NCI-H1092 treated with DMSO at 0.1 percent for 48 hours (cell line): ENCODE results near the gene LRIG3.
"Not testable (repeated sequence)": the region's sequence is repeated elsewhere in the genome, so short reads cannot be mapped to it uniquely, and the experiment has no call there.

Source experiments
- DNase-seq: peaks from one replicate; lab custom pipeline; 2025; lab: John Stamatoyannopoulos, UW

The LRIG3 gene

GRCh38 chr12:58860056-58860787 lies 60.1 kb downstream of the LRIG3 start:
- no peak for DNase-seq

- DNase-seq: no peak
Observed at GRCh38 chr12:58858030-58858429, 62.3 kb downstream of the LRIG3 start.

GRCh38 chr12:58857206-58857605 lies 63.1 kb downstream of the LRIG3 start:
- not testable (repeated sequence) for DNase-seq

DNA sequence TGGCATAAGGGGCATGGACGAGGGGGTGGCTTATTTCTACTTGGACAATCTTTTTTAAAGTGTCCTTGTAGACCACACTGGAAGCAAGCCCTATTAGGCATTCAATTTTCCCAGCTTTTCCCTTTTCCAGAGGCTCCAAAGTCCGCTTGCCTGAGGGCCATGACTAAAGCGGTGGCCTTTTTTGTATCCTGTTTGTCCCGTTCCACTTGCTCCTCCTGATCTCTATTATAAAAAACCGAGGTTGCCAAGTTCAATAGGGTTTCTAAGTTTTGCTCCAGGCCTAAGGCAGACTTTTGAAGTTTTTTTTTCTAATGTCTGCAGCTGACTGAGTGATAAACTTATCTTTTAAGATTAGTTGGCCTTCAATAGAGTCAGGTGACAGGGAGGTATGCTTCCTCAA lies 64.7 kb downstream of the LRIG3 start:
- DNase-seq: not testable (repeated sequence)

DNA sequence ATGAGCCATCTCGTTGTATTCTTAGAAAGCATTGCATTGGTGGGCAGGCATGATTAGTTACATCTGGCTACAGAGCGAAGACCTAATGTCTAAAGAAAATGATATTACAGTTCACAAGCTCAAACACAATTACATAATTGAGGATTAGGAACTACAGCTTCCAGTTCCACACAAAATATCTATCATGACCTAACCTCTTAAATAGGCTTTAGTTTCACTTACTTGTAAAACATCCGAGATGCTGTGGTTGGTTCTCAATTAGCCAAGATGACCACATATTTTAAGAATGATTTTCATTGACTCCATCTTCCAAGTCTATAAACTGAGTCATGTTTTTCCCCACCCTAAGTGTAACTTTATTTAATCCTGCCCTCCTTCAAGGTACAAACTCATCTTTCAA lies 69.5 kb downstream of the LRIG3 start:
- no peak for DNase-seq

DNA sequence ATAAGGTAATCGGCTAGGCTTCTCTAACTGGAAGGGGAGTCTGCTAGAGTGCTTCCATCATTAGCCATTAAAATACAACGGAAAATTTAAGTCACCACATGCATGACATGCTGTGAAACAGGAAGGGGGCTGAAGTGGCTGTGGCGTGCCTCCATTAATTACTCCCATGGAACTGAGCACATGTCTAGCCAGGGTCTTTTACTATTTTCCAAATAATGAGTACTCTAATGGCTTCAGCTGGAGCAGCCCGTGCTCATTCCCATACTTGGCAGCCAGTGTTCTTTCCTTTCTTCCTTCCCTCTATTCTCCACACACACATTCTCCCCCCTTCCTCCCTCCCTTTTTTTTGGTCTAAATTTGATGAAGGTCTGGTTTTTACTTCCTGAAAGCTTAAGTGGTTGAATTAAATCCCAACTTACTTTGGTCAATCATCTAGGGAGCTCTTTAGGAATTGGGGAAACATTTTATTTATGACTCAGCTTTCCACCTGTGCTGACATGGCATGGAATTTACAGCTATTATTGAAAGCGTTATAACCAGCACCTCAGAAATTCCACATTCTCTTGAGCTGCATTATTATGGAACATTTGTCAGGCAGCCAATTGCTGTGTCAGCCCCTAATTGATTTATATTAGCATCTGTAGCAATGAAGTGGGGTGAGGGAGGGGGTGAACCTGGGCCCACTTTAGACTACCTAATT lies 72.3 kb downstream of the LRIG3 start:
- DNase-seq: peak; percentile 48

DNA sequence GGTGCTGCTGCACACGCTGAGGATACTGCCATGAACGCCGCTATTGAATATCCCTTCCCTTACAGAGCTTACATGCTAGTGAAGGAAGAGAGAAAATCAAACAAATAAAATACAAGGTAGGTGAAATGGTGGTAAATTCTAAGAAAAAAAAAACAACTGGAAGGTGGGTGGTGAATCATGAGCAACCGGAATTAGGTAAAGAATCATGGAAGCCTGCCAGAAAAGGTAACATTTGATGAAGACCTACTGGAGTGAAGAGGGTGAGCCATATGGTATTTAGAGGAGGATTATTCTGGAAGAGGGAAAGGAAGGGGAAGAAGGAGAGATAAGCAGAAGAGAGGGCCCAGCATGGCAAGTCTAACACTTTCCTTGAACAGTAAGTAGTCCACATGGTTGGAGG lies 76.1 kb downstream of the LRIG3 start:
- DNase-seq: no peak

DNA sequence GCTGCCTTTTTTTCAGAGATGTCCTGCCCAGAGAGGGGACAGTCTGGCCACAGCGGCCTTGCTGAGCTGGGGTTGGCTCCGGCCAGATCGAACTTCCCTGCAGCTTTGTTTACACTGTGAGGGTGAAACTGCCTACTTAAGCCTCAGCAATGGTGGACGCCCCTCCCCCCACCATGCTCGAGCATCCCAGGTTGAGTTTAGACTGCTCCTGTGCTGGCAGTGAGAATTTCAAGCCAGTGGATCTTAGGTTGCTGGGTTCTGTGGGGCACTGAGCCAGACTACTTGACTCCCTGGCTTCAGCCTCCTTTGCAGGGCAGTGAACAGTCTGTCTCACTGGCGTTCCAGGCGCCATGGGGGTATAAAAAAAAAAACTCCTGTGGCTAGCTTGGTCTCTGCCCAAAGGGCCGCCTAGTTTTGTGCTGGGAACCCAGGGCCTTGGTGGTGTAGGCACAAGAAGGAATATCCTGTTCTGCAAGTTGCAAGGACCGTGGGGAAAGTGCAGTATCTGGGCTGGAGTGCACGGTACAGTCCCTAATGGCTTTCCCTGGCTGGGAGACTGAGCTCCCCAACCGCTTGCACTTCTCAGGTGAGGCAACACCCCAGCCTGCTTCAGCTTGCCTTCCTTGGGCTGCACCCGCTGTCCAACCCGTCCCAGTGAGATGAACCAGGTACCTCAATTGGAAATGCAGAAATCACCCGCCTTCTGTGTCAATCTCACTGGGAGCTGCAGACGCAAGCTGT lies 79.1 kb downstream of the LRIG3 start:
- DNase-seq: no peak

GRCh38 chr12:58833853-58834252 lies 86.5 kb downstream of the LRIG3 start:
- DNase-seq: peak; percentile 67

DNA sequence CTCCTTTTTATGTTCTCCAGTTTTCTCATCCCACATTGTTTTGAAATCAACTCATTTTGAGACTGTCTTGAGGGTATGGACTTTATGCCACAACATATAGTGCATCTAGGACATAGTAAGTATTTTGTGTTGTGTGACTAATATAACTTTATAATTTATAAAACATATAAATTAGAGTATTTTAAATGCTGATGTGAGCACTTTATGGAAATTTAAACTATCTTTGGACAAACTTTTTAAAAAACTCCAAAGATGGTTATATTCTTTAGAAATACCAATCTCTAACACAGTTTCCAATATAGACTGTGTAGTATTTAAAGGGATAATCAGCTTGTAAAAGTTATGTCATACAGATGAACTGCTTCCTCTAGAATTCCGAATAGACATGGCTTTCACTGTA lies 87.4 kb downstream of the LRIG3 start:
- no peak for DNase-seq
